GM21390 (cell line): ENCODE data around the gene PDE11A.

Source experiments
- ATAC-seq: cut with Tn5 transposase; IDR thresholded peaks from one replicate; pipeline ENCODE4 v1.9.1; 2021; ENCODE audit not compliant: unreplicated experiment

PDE11A gene

GRCh38 chr2:177930916-177931315 lies 141.7 kb downstream of the PDE11A start:
- ATAC-seq, result no peak

DNA sequence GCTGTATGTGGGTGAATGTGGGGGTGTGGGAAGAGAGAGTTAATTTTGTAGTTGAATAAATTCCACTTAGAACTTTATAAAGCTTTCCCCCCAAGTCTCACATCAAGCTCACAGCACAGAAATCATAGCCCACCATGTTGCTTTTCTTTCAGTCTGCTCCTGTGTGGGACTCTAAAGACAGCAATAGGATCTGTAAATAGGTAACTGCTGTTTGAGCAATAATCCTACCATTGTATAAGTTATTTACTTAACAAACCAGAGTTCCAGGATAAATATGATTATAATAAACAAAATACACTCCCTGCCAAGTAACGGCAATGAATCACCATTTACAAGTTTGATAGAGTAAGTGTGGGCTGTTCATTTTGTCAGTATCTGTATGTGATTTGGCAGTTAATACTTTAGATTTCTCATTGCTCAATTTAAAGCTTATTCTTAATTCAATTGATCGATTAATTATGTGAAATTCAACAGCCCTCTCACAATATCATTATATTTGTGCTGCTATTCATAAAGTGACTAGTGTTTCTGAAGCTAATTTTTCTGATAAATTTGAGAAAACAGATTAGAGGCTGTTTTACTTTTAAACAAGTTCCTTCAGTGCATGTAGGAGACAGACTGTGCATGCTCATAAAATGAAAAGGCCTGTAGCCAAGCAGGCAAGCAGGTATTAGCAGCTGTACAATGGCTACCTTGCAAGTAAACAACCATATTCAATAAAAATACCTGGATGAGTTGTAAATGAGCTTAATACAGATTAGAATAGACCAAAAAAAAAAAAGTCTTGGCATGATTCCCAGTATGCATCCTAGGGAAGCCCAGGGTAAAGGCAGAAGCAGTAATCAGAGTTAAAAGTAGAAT lies 142.7 kb downstream of the PDE11A start:
- no peak for ATAC-seq

- ATAC-seq, result no peak
Measured at GRCh38 chr2:177923323-177923722, 149.3 kb downstream of the PDE11A start.

DNA sequence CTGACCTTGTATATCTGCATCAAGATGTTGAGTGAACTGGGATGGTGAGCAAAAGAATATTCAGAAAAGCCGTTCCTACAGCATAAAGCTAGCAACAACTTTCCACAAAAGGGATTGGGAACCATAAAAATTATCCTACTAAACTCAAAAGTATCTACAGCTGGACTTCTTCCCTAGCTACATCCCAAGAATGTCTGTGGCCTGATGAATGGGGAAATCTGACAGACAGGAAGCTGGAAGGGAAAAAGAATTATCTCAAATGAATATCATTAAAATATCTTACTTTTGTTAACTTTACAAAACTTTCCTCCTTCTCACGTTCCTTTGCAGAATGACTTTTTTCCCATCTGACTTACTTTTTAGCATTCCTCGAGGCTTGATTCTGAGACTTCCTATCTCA lies 150.9 kb downstream of the PDE11A start:
- ATAC-seq, result no peak

DNA sequence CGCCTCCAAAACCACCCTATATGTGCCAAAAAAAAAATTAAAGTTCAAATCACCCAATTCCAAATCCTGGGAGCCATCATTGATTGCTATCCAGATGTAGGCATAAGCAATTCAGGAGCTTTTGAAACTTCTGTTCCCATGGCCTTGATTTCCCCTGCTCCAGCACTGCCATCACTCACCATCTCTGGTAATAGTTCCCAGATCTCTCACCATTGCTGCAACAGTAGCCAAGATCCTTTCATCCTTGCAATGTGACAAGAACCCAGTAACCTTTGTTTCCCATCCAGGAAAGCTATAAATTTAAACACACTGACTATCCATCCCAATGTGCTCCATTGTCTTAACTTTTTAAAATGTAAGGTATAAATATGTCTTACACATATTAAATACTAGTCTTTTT lies 155.4 kb downstream of the PDE11A start:
- no peak for ATAC-seq

DNA sequence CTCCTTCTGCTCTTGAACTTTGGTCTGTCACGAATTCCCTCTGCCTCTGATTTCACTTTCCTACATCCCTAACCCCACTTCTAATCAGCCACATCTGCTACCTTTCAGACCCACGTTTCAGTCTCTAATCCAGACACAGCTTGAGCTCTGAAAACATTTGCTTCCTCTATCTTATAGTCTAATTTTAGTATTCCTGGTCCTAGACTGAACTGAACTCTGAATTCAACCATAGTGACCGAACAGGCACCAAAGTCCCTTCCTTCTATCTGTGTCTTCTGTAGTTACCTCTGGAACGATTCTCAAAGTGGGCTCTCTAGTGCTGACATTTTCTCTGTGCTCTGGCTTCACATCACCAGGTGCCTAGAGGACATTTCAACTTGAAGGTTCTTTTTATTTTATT lies 156.2 kb downstream of the PDE11A start:
- ATAC-seq, result no peak

DNA sequence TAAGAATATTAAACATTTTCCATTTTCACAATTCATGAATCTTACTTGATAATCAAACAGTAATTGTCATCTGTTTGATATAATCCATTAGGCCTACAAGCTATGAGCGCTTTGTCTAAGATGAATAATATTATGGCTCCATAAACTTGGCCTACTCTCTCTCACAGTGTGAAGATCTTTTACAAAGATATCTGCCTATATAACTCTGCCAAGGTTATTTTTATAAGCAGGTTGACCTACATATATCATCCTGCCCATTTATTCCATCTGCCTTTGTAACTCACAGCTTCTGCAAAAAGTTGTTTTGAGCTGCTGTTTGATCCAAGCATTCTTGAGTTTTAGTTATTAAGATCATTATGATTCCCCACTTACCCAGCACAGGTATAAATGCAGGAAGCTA lies 158.3 kb downstream of the PDE11A start:
- ATAC-seq, result no peak

DNA sequence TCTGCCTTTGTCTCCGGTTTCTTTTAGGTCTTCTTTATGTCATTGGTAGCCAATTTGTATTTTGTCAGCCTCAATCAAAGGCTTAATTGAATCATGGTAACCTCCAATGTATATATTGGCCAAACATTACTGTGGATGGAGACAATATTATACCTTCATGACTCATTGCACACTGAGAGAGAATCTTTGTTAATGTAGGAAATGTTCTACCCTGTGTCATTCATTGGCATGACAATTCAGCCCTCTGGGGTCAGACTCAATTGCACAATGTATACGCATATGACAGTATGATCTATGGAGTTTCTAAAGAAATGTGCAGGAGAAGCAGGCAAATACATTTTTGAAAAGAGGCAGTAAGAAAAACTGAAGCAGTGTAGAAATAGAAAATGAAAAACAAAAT lies 162.6 kb downstream of the PDE11A start:
- ATAC-seq, result no peak

- no peak for ATAC-seq
Measured at GRCh38 chr2:177908824-177909223, 163.8 kb downstream of the PDE11A start.

DNA sequence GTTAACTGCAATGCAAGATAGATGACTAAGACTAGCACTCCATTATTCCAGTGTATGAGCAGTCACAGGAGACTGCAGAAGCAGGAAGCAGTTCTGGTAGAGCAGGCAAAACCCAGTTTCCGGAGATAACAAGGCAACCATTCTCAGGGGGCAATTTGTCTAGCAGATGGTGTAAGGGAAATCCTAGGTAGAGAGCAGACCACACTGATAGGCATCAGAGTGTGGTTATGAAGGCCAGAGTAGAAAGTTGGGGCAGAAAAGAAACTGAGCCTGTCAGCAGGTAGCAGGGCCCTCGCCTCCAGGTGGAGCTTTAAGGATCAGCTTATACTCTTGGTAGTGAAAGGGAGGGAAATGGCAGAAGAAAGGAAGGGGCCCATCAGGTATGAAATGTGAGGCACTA lies 164.4 kb downstream of the PDE11A start:
- no peak for ATAC-seq

GRCh38 chr2:177906041-177906718 lies 166.4 kb downstream of the PDE11A start:
- peak; percentile 96 for ATAC-seq

DNA sequence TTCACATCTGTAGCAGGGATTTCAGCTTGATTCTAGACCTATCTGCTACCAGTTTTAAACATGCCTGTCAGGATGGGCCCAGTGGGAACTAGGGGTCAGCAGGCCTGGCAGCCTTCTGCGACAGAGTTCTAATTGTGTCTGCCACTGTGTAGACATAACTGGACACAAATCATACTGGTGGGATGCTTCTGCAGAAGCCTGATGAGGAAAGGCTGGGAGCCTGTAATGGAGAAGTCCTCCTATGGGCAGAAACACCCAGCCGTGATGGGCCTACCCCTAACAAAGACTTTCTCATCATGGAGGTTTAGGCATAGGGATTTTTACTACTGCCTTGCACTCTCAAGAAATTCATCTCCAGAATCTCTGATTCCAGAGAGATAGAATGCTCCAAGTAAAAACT lies 166.9 kb downstream of the PDE11A start:
- ATAC-seq, result no peak

DNA sequence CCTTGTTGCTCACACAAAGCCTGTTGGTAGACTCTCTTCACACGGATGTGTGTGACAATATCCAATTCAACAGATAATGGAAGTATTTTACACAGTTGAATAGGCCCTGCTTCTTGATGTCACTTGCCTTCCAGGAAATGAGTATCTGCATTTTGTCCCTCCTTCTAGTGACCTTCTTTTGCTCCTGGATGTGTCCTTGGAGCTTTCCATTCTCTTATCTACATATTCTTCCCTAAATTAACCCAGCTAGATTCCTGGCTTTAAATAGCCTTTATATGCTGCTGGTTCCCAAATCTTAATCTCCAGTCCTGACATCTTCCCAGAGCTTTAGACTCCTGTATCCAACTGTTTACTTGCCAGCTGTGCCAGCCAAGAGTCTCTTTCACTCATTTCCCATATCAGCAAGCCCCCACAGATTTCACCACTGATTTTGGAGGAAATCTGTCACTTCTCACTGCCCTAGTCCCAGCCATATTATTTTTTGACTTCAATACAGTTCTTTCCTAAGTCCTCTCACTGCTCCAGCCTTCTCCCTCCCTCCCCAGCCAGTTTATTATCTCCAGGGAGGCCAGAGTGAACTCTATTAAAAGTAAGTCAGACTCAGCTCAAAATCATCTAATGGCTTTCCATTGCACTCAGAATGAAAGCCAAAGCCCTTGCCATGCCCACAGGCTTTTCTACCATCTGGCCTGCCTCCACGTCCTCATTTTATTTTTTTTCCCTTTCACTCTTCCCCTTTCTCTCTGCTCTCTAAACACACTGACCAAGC lies 170.0 kb downstream of the PDE11A start:
- ATAC-seq, result no peak

- no peak for ATAC-seq
Measured at GRCh38 chr2:177900082-177900481, 172.5 kb downstream of the PDE11A start.

- no peak for ATAC-seq
Measured at GRCh38 chr2:177897278-177897677, 175.3 kb downstream of the PDE11A start.

DNA sequence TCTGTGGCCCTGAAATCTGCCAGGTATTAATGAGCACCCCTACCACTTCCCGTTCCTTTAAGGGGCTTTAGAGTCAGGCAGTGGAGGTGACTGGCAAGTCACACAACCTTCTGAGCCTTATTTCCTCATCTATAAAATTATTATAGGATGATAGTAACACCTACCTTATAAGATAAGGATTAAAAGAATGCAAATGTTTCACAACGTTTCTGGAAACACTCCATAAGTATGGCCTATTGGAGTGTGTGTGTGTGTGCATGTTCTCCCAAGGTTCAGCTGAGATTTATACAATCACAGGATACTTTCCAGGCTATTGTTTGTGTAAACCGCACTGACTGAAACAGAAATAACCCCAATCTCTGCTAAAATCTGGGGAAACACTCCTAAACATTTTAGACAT lies 176.0 kb downstream of the PDE11A start:
- no peak for ATAC-seq

DNA sequence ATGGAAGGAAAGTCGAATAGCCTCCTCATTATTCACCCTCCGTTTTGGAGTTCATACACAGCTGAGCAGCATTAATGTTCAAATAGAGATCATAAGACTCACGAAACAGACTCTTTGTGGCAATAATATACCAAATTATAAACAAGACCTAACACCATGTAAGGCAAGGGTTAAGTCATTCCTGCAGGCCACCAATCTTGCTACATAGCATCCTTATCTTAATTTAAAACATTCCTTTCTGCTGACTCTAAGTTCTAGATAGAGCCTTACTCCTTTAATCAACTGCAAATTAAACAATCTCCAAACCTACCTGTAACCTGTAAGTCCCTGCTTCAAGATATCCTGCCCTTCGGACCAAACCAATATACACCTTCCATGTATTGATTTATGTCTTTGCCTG lies 178.0 kb downstream of the PDE11A start:
- ATAC-seq, result no peak

DNA sequence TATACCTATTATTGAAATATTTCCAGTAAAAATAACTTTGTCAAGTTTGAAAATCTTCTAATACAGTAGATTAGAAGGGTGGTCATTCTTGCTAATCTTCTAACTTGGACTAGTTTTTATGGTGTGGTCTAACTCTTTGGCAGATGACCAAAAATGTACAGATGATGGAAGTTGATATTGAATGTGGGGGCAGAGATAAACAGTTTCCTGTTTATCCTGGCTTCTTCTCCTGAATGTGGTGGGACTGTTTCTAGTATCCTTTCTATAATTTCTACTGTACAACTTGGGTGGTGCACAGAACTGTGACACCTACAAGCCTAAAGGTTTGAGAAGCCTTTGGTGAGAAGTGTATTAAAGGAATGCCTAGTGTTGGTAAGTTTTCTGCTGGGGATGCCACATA lies 178.7 kb downstream of the PDE11A start:
- ATAC-seq, result no peak

DNA sequence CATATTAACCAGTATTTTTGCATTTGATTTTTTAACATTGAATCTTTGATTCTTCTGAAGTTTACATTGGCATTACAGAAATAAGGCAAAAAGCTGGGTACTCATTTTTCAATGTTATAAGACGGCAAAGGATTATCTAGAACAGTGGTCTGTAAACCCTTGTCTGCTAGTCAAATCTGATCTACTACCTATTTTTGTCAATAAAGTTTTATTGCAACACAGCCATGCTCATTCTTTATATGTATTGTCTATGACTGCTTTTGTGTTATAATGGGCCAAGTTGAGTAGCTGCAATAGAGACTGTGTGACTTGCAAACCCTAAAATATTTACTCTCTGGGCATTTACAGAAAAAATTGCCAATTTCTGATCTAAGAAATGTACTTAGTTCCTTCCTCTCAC lies 181.0 kb downstream of the PDE11A start:
- ATAC-seq, result no peak

DNA sequence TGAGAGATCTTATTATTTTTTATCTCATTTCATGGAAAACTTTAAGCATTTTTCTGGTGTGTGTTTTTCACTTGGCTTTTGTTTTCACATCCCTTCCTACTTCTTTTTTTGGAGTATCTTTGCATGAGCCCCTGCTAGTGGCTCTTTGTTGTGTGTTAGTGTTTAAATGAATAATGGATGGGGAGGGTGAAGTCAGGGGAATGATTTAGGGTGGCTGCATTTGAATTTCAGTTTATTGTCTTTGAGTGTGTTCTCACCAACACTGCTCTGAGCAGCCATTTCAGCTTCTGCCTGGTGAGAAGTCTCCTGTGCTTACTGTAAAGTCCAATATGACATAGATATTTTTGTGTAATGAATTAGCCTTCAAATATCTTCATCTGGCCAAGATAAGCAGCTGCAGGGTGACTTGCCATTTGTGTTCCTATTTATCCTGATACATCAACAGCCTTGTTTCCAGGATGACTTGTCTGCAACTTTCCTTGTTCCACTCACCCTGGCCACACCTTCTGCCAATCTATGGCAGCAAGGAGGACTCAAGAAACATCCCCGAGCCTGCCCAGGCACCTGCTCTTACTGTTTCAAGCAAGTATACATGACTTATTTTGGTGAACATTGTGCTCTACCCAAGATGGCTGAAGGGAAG lies 182.6 kb downstream of the PDE11A start:
- no peak for ATAC-seq

DNA sequence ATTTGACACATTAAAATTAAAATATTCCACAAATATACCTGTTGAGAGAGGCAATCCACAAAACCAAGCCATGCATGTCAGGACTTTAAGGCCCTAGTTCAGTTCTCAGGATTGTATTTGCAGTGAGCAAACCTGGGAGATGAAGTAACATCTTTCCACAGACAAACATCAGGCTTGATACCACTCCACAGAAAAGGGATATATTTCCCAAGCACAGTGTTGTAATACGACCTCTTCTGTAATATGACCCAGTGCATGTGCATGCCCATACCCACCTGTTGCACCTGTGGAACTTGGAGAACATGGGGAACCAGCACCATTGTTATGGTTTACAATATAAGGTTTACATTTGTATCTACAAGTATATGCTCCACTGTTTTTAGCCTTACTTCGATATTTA lies 184.0 kb downstream of the PDE11A start:
- ATAC-seq, result no peak
